Hepatocyte (in vitro differentiated cells): Measurements from ENCODE around the gene ACSM3.

Experiments used
- CTCF ChIP-seq: fragments of 200-600 bp; sonication (generic); IDR thresholded peaks from 2 replicates; pipeline ENCODE4 v1.5.1; 2016; ENCODE audit warnings: antibody characterized with exemption, mild to moderate bottlenecking; ENCODE audit not compliant: poor library complexity
- EZH2 ChIP-seq: fragments of 200-600 bp; sonication (generic); IDR thresholded peaks from 2 replicates; pipeline ENCODE4 v1.6.1; 2016; ENCODE audit warnings: antibody characterized with exemption, mild to moderate bottlenecking, borderline replicate concordance

GRCh38 chr16:20782470-20782869, 18.7 kb downstream of the ACSM3 start:
- TF ChIP-seq CTCF = no peak
- TF ChIP-seq EZH2 = no peak
